Motor neuron (in vitro differentiated cells): Measurements from ENCODE around the gene RASA3. TPM values are rescaled to one million over a fixed set of nuclear protein-coding genes. Genes with fewer than 3 reads are reported as not detected.

Experiments
- ATAC-seq, 8 experiments: fragments of 200-7000 bp; cut with Tn5 transposase; replicated peaks in 6 of 8; 2 replicates each; pipeline ENCODE4 v1.8.0; 2021; ENCODE audit warnings: mild to moderate bottlenecking in 8 of 8, moderate library complexity in 8 of 8
- H3K27ac ChIP-seq, 2 donors: fragments of 250-450 bp; sonication (Bioruptor Pico); 2 replicates each; pipeline ENCODE4 v1.9.0; 2021; ENCODE audit warnings: antibody characterized with exemption in 2 of 2, mild to moderate bottlenecking in 2 of 2, moderate library complexity in 1 of 2
- H3K4me1 ChIP-seq, 2 donors: fragments of 250-450 bp; sonication (Bioruptor Pico); replicated peaks in 1 of 2; 2 replicates each; pipeline ENCODE4 v1.6.1; 2021; ENCODE audit warnings: antibody characterized with exemption in 2 of 2, mild to moderate bottlenecking in 2 of 2, moderate library complexity in 1 of 2
- H3K4me3 ChIP-seq, 5 donors: fragments of 250-450 bp; sonication (Bioruptor Pico); 2 replicates each; pipeline ENCODE4 v1.9.0; 2021; ENCODE audit warnings: antibody characterized with exemption in 5 of 5, mild to moderate bottlenecking in 5 of 5, moderate library complexity in 4 of 5
- WGBS, 10 experiments: fragments of 450-650 bp; shearing (Covaris generic); methylation state at CpG; one replicate each; pipeline ENCODE4 v1.0.0; 2022; 5-methylcytosine and 5-hydroxymethylcytosine counted together
- in situ Hi-C, 9 experiments: fragments of 400-800 bp; cut with MboI; loops; one replicate each; pipeline ENCODE4 v1.15.0; 2021; ENCODE audit warnings: low sequenced_read_pairs in 9 of 9, low pct_unique_long_range_greater_than_20kb in 2 of 9; ENCODE audit not compliant: unreplicated experiment in 9 of 9
- total RNA-seq, 8 experiments: library from RNA; unstranded; fragments of 300-600 nt; gene quantifications; 2 replicates each; pipeline versions ENCODE4 v1.2.3 to v1.2.4, GENCODE V29; 2022

Gene RASA3
- total RNA-seq, 8 experiments from 2014 or later, result 1.3 to 25.2 (median 10.0) TPM

DNA sequence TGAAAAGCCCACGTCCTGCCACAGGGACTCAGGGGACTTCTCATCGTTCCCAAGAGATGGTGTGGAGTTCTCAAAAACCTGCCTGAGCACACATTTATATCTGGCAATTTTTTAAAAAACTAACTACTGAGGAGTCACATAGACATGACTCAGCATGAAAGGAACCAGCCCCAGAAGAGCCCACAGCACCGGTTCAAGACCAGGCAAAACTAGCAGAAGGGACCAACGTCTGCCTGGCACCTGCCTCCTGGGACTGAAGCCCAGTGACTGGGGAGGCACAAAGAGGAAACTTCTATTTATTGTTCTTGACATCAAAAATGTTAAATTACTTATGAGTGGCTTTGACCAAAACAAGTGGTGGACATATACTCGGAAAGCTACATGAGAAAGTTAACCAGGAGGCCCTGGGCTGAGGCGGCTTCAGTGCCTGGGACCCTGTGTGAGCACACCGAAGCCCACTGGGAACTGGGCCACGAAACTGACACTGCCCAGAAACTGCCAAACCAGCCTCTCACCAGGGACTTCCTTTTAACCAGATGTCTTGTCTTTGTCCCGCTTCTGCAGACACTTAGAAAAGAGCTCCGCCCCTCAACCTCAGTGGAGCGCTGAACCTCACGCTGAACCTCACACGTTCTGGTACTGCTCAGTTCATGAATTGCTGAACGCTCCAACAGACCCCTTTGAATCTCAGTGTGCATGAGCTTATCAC lies 184.2 kb downstream of the RASA3 start:
- in situ Hi-C loops, result no loop called here
- Histone ChIP-seq H3K27ac (no peak overlapping the region), H3K4me1 (peaks cover 0 to 6% of the 10 kb centered on the region in 2 donors), H3K4me3 (no peak overlapping the region)
- WGBS, 10 experiments, result 51 to 89% (median 75%) methylated on average over 4 to 10 of the region's 14 CpGs; no CpG with 5 or more reads in 5 of the 10 experiments
- no peak for ATAC-seq

DNA sequence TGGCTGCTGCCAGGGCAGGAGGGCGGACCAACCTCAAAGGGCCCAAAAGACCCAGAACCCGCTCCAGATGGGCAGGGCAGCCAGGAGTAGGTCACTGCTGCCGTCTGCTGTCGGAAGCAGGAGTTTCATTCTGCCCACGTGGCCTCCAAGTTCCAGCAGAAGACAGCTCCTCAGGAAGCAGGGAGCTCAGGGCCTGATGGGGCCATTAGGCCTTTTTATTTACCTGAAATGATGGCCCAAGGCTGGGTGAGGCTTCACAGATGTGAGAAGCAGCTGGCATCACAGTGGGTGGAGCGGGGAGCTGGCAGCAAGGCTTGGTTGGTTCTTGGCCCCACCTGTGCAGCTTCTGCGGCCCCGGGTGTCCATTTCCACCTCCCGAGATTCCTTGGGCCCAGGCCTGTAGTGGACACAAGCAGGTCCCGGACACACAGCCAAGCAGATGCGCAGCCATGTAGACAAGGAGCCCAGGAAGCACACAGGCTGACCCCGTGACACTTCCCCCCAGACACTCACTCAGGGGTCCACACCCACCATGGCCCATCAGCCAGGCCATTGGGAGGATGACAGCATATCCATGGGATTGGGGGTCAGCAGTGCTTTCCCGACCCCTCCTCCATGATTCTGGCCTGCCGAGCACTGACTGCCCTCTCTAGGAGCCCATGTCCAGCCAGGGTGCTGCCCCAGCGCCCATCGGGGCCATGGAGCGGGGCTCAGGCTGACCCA lies 185.0 kb downstream of the RASA3 start:
- peak in 4 of 8 experiments; percentile 38 to 71 (median 42) for ATAC-seq
- Histone ChIP-seq H3K4me3 (no peak overlapping the region), H3K27ac (no peak overlapping the region), H3K4me1 (peaks cover 0 to 6% of the 10 kb centered on the region in 2 donors)
- in situ Hi-C loops, result no loop called here
- 94 to 100% methylated on average over 1 to 5 of the region's 17 CpGs; no CpG with 5 or more reads in 8 of the 10 experiments for WGBS, 10 experiments

DNA sequence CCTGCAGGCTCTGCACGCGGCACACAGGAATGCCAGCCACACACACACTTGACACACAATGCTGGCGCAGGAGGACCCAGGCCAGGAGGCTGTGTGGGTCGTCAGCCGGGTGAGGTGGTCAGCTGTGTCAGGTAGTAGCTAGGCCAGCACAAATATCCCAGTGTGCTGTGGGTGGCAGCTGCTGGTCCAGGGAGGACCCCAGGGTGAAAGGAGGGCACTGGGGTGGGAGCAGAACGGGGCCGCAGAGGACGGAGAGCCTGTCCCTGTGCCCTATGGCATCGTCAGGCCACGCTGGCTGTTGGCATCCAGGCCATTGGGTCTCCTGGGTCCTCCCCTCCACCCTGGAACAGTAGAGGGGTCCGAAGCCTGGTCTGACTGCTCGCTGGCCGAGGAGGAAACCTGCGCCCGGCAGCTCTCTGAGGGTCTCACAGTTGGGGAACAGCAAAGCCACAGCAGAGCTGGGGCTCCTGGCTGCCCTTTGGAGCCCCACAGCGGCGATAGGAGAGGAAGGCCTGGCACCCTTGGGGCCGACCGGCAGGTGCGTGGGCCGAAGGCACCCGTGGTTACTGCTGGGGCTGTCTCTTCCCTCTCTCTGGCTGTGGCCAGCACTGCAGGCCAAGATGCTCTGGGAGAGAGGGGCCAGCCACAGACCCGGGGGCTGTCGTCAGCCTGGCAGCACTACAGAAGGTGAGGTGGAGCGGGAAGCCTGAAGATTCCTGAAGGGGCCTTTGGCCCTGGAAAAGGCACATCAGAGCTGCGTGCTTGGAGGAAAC lies 185.8 kb downstream of the RASA3 start:
- no peak for ATAC-seq
- Histone ChIP-seq H3K27ac (no peak overlapping the region), H3K4me3 (no peak overlapping the region), H3K4me1 (peaks cover 0 to 4% of the 10 kb centered on the region in 2 donors)
- 0 to 90% methylated on average over 4 of the region's 26 CpGs; no CpG with 5 or more reads in 8 of the 10 experiments for whole genome bisulfite sequencing, 10 experiments
- in situ Hi-C loops, result no loop called here

DNA sequence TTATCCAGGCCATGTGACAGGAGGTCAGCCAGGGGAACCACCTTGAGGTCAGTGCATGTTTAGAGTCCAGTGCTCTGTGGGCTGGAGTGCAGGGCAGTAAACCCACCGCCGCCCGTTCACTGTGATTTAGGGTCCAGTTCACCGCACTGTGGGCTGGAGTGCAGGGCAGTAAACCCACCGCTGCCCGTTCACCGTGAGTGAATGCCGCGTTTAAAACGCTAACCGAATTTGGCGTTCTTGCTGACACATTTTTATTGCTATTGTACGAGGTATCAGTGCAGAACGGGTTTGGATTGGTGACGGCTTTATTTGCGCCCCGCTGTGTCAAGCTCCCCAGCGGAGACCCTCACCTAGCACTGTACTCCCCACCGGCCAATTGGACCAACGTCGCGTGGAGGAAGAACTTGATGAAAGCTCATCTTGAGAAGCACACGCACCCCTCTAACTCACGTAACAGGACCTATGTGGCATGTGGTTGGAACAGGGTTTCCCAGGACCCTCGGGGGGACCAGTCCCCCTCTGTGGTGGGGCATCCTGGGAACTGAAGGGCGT lies 186.5 kb downstream of the RASA3 start:
- in situ Hi-C loops, result no loop called here
- H3K4me1 ChIP-seq, result no peaks in the 10 kb centered on the region
- WGBS, 10 experiments, result 72 to 94% (median 86%) methylated on average over 3 to 13 of the region's 26 CpGs; no CpG with 5 or more reads in 5 of the 10 experiments
- no peak overlapping the region for H3K4me3 ChIP-seq
- ATAC-seq, result no peak
- no peak overlapping the region for H3K27ac ChIP-seq

DNA sequence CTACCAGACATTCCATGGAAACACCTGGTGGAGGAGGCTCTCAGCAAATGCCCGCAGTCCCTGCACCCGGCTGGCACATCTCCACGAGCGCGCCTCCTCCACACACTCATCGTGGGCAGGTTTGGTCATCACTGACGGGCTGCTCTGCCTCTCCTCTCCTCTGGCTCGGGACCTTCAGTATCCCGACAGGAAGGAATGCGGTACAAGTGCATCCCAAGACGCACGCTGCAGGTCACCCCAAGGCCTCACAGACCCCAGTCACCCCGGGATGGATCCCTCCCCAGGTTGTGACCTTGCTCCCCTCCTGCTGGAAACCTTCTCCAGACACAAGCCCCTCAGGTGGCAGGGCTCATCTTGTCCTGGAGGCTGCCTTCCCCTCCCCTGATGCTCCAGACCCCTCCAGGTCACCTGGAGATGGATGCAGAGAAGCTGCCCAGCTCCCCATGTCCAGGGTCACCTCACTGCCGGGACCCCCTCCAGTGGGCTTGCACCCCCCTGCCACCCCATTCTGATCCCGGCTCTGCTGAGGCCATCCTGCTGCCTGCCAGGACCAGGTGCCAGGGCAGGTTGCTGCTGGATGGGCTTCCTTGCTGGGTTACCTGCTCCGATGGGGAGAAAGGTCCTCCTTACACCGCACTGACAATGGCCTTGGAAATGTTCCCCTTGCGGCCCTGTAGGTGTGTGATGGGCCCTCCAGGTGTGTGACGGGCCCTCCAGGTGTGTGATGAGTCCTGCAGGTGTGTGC lies 188.4 kb downstream of the RASA3 start:
- ATAC-seq, result no peak
- no peak overlapping the region for H3K27ac ChIP-seq
- H3K4me3 ChIP-seq, result no peak overlapping the region
- in situ Hi-C loops, result no loop called here
- H3K4me1 ChIP-seq, result no peaks in the 10 kb centered on the region
- WGBS, 10 experiments, result 80 to 90% methylated on average over 1 to 2 of the region's 19 CpGs; no CpG with 5 or more reads in 8 of the 10 experiments

DNA sequence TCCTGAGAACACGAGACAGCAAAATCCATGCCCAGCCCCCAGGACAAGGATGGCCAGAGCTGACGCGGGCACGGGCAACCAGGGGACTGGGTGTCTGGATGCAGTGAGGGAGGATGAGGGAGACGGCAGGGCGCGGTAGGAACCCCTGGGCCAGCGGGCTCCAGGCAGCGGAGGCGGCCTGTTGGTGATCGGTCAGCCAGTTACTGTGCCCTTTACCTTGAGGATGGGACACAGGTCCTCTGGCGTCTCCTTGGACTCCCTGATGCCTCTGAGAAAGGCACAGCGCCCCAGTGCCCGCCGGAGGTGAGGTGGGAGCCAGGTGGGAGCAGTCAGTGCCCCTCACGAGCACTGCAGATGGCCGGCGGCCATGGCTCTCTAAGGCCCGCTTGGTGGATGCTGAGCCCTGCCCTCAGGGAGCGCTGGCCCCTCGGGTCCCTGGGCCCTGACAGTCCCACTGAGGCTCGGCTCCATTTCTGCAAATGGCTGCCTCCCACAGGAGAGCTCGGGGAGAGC lies 189.8 kb downstream of the RASA3 start:
- ATAC-seq, result no peak
- Histone ChIP-seq H3K4me1 (peaks cover 3 to 12% of the 10 kb centered on the region in 2 donors), H3K27ac (no peak overlapping the region), H3K4me3 (no peak overlapping the region)
- 67 to 100% (median 95%) methylated on average over 1 to 7 of the region's 23 CpGs; no CpG with 5 or more reads in 5 of the 10 experiments for WGBS, 10 experiments
- in situ Hi-C loops, result no loop called here

DNA sequence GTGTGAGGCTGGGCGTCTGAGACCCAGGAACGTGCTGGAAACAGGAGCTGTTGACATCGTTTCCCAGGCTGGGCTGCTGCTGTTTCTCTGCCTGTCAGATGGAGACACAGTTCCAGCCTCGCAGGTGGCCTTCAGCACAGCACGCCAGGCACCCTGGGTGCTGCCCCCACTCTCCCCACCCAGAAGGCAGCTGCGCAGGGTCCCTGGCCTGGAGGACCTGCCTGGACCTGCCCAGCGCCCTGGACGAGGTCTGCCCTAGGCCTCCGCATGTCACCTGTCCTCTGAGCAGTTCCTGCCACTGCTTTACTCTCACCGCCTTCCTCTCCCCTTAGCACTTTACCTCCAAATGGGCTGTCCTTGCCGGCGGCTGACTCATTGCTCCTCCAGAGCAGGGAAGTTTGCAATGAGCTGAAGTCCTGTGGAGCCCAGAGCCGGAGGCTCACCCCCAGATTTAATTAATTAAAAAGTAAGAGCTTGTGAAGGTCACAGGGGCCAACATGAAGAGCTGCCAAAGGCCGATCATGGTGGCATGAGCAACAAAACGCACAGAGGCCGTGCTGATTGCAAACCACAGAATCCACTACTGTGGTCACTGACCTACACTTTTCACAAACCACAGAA lies 190.7 kb downstream of the RASA3 start:
- in situ Hi-C loops, result no loop called here
- H3K27ac ChIP-seq, result no peak overlapping the region
- no peak overlapping the region for H3K4me3 ChIP-seq
- no peak for ATAC-seq
- H3K4me1 ChIP-seq, result peaks cover 7 to 21% of the 10 kb centered on the region in 2 donors
- WGBS, 10 experiments, result 55 to 100% (median 82%) methylated on average over 2 to 5 of the region's 16 CpGs; no CpG with 5 or more reads in 6 of the 10 experiments

DNA sequence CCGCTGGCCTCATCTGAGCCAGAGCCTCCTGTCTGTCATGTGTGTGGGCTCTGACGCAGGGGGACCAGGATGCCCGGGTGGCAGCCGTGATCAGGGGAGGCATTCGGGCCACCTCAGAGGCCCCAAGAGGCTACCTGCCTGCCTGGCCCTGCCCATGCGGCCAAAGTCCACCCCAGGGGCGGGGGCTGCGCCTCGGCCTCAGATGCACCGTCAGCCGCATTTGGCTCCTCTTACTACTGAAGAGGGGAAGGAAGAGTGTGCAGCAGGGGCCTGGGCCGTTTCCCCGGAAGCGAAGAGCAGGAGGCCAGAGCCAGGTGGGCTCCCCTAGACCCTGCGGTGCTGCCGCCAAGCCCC lies 192.5 kb downstream of the RASA3 start:
- in situ Hi-C loops, result no loop called here
- Histone ChIP-seq H3K27ac (no peak overlapping the region), H3K4me3 (no peak overlapping the region), H3K4me1 (peaks cover 12 to 38% of the 10 kb centered on the region in 2 donors)
- ATAC-seq, result no peak
- 75 to 80% methylated on average over 1 to 2 of the region's 16 CpGs; no CpG with 5 or more reads in 8 of the 10 experiments for WGBS, 10 experiments

DNA sequence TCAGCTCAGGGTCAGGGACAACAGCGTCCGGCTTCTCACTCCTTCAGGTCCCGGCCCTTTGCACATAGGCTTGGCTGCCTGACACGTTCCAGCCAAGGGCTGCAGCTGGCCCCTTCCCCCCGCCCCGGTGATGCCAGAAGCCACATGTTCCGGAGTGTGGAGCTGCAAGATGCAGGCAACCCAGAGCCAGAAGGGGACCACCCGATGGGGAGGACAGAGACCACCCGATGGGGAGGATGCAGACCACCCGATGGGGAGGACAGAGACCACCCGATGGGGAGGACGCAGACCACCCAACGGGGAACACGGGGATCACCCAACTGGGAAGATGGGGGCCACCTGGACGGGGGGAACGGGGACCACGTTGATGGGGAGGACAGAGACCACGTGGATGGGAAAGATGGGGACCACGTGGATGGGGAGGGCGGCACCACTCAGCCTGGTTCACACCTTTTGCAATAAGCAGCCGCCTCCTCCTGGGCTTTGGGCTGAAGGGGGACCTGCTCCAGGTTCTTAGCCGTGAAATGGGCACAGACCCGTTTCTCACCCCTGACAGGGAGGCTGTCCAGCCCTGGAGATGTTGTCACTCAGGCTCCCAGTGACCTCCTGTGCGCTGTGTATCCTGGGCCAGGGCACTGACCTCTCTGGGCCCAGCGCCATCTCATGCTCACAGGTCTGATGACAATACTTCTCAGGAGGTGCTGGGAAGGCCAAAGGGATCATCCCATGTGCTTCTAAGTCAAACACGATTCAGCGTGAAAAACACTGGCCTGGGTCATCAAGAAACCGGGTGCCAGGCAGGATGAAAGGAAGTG lies 193.1 kb downstream of the RASA3 start:
- no peak overlapping the region for H3K4me3 ChIP-seq
- no peak overlapping the region for H3K27ac ChIP-seq
- in situ Hi-C loops, result no loop called here
- 69 to 100% (median 80%) methylated on average over 1 to 7 of the region's 28 CpGs; no CpG with 5 or more reads in 5 of the 10 experiments for WGBS, 10 experiments
- ATAC-seq, result no peak
- H3K4me1 ChIP-seq, result peaks cover 16 to 44% of the 10 kb centered on the region in 2 donors

DNA sequence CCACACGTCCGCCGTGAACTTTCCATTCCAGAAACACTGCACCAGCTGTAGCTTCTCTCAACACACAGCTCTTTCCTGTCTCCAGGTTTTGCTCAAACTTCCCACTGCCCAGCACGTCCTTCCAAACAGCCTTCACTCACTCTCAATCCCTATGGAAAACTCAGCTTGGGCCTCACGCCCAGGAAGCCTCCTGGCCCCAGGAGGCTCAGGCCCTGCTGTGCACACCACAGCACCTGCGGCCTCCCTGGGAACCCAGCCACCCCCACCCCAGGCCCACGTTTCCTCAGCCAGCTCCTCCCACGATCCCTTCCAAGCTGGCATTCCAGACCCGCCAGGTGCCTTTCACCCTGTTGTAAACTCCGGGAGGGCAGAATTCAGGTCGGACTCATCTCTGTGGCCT lies 193.7 kb downstream of the RASA3 start:
- no peak overlapping the region for H3K27ac ChIP-seq
- 17 to 100% (median 75%) methylated on average over 1 to 4 of the region's 11 CpGs; no CpG with 5 or more reads in 4 of the 10 experiments for WGBS, 10 experiments
- H3K4me1 ChIP-seq, result peaks cover 16 to 45% of the 10 kb centered on the region in 2 donors
- ATAC-seq, result no peak
- no peak overlapping the region for H3K4me3 ChIP-seq
- in situ Hi-C loops, result no loop called here

DNA sequence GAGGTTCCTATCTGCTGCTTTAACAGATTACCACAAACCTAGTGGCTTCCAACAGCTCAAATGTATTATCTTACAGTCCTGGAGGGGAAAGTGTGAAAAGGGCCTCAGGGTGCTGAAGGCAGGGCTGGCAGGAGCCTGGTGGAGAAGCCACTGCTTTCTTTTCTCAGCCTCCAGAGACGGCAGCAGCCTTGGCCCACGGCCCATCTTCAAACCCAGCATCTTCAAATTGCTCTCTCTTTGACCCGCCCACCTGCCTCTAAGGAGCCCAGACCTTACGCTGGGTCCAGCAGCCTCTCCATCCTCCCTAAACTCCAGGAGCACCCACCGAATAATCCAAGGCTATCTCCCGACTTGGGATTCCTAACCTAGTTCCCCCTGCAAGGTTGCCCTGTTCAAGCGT lies 194.2 kb downstream of the RASA3 start:
- 40 to 84% (median 64%) methylated on average over 1 to 4 of the region's 7 CpGs; no CpG with 5 or more reads in 6 of the 10 experiments for WGBS, 10 experiments
- peak in 1 of 8 experiments; percentile 1 for ATAC-seq
- Histone ChIP-seq H3K4me1 (peaks cover 16 to 45% of the 10 kb centered on the region in 2 donors), H3K4me3 (no peak overlapping the region), H3K27ac (no peak overlapping the region)
- in situ Hi-C loops, result no loop called here
